ENCODE data around the gene PHACTR3.

Gene PHACTR3

GRCh38 chr20:59589086-59589684, 15.2 kb upstream of the PHACTR3 start:
- no peak for TF ChIP-seq ZNF274 (IDR thresholded peaks at IDR 0.05; ENCODE audit: low read depth, low read length)
- no peak overlapping the region for H3K4me3 ChIP-seq (ENCODE audit: low read length)

GRCh38 chr20:59591061-59591460, 13.3 kb upstream of the PHACTR3 start:
- no peak overlapping the region for H3K4me3 ChIP-seq (ENCODE audit: low read length)
- no peak for TF ChIP-seq ZNF274 (IDR thresholded peaks at IDR 0.05; ENCODE audit: low read depth, low read length)

DNA sequence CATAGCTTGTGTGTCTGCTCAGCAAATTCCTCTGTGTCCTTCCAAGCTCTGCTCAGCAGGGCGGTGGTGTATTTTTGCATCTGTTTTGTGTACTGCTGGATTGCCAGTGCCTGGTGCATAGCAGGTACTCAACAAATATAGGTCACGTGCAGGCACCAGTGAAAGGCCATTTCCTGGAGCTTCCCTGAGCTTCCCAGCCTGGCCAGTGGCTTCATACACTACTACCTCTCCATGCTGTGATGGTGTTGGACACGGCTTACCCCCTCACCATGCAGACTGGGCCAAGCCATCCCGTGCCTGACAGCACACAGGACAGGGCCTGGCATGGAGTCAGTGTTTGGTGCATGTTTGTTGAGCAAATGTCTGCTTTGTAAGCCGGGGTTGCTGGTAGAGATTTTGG, 7.7 kb upstream of the PHACTR3 start:
- no peak for TF ChIP-seq ZNF274 (IDR thresholded peaks at IDR 0.05; ENCODE audit: low read depth, low read length)
- no peak overlapping the region for H3K4me3 ChIP-seq (ENCODE audit: low read length)

DNA sequence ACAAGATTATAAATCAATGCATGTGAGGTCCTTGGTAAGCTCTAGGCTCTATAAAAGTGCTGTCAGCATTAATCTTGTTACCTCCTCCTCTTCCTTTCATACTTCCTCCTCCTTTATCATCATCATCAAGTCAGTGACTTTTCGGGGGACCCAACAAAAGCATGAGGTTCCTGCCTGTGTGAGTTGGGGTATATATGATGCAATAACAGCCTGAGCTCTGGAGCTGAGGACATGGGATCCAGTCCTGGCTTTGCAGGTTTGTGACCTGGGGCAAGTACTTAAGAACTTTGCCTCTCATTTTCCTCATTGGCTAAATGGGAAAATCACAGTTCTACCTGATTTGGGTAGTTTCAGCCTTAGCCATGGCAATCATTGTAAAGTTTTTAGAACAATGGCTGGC, 7.1 kb upstream of the PHACTR3 start:
- H3K4me3 ChIP-seq (ENCODE audit: low read length): no peak overlapping the region
- TF ChIP-seq ZNF274 (IDR thresholded peaks at IDR 0.05; ENCODE audit: low read depth, low read length): no peak

- H3K4me3 ChIP-seq (ENCODE audit: low read length): no peak overlapping the region
These were observed 5.6 kb upstream of the PHACTR3 start for GRCh38 chr20:59598625-59599310.

GRCh38 chr20:59599941-59600340, 4.4 kb upstream of the PHACTR3 start:
- H3K4me3 ChIP-seq (ENCODE audit: low read length): no peak overlapping the region
- no peak for TF ChIP-seq ZNF274 (IDR thresholded peaks at IDR 0.05; ENCODE audit: low read depth, low read length)

More at GRCh38 chr20:59598625-59599310, 5.6 kb upstream of the PHACTR3 start:
- no peak for TF ChIP-seq ZNF274 (IDR thresholded peaks at IDR 0.05; ENCODE audit: low read depth, low read length)

- H3K4me3 ChIP-seq (ENCODE audit: low read length): no peak overlapping the region
- no peak for TF ChIP-seq ZNF274 (IDR thresholded peaks at IDR 0.05; ENCODE audit: low read depth, low read length)
These were observed 3.9 kb upstream of the PHACTR3 start for GRCh38 chr20:59600472-59600871.

DNA sequence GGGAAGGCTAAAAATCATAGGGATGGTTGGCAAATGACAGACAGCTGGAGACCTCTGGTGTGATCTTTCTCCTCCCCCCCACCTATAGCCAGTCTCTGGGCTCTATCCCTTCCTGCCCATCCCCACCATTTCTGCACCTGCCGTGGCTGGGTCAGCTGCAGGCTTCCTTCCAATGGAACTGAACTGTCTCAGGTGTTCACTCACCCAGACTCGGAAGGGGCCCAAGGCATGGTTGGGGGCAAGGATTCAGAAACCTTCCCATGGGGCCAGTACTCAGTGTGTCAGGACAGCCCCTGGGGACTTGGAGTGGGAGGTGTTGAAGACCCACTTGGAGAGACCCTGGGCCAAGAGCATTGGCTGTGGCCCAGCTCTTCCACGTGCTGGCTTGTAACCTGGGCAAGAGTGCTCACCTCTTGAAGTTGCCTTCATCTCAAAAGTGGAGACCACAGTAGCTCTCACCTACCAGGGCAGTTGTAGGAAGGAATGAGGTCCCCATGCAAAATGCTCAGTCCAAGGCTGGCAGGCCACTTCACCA, 1.7 kb upstream of the PHACTR3 start:
- H3K4me3 ChIP-seq (ENCODE audit: low read length): no peak overlapping the region
- no peak for TF ChIP-seq ZNF274 (IDR thresholded peaks at IDR 0.05; ENCODE audit: low read depth, low read length)

- no peak overlapping the region for H3K4me3 ChIP-seq (ENCODE audit: low read length)
- TF ChIP-seq ZNF274 (IDR thresholded peaks at IDR 0.05; ENCODE audit: low read depth, low read length): no peak
These were observed 1.2 kb upstream of the PHACTR3 start for GRCh38 chr20:59603176-59603575.

DNA sequence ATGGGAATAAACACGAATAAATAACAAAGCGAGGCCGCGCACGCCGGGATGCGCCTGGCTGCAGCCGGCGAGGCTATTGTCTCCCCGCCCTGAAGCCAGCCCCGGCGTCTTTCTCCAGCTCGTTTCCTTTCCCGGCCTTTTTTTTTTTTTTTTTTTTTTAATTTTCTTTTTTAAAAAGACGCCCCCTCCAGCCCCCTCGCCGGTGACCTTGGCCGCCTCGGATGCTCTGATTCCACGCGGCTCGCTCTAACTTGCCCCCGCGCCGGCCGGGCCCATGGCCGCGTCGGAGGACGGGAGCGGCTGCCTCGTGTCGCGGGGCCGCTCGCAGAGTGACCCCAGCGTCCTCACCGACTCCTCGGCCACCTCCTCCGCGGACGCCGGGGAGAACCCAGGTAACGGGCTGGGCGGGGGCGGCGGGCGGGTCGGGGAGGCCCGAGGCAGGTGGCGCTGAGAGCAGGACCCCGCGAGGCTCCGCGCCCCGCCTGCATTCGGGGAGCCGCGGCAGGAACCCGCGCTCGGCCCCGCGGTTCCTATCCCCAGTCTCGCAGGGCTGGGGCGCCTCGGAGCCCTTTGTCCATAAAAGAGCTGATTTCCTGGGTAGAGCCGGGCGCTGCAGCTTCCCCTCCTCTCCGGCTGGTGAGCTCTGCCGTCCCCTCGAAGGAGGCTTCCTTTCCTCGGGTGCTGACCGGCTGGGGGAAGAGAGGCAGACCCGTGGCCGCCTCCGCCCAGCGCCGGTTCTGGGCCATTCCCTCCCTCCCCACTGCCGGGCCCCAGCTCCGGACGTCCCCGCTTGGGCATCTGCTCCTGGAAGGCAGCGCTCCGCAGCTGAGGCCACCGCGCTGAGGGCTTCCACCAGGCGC, 631 bp downstream of the PHACTR3 start:
- TF ChIP-seq ZNF274 (IDR thresholded peaks at IDR 0.05; ENCODE audit: low read depth, low read length): no peak
- H3K4me3 ChIP-seq (ENCODE audit: low read length): no peak overlapping the region

- no peak overlapping the region for H3K4me3 ChIP-seq (ENCODE audit: low read length)
These were observed 1.4 kb downstream of the PHACTR3 start for GRCh38 chr20:59605601-59606364.

GRCh38 chr20:59606566-59606965, 2.2 kb downstream of the PHACTR3 start:
- no peak for TF ChIP-seq ZNF274 (IDR thresholded peaks at IDR 0.05; ENCODE audit: low read depth, low read length)

More at GRCh38 chr20:59605601-59606364, 1.4 kb downstream of the PHACTR3 start:
- no peak for TF ChIP-seq ZNF274 (IDR thresholded peaks at IDR 0.05; ENCODE audit: low read depth, low read length)

GRCh38 chr20:59608396-59608795, 4.1 kb downstream of the PHACTR3 start:
- H3K4me3 ChIP-seq (ENCODE audit: low read length): no peak overlapping the region
- no peak for TF ChIP-seq ZNF274 (IDR thresholded peaks at IDR 0.05; ENCODE audit: low read depth, low read length)

More at GRCh38 chr20:59606566-59606965, 2.2 kb downstream of the PHACTR3 start:
- no peak overlapping the region for H3K4me3 ChIP-seq (ENCODE audit: low read length)

DNA sequence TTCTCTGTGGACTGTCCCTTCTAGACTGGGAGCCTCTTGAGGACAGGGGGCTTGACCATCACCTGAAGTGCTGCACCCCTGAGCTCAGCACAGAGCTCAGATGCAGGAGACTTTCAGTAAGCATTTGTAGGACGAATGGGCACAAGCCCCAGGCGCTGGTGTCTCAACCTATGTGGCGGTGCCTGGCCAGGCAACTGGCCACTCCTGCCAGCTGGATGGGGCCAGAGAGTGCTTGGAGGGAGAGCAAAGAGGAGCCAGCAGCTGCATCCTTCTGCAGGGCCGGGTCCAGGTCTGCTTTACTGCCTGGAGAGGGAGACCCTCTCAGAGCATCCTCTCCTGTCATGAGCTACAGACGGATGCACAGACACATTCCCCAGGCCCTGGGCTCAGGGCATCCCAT, 4.5 kb downstream of the PHACTR3 start:
- H3K4me3 ChIP-seq (ENCODE audit: low read length): no peak overlapping the region
- TF ChIP-seq ZNF274 (IDR thresholded peaks at IDR 0.05; ENCODE audit: low read depth, low read length): no peak

Measured in GM08714 (cell line).